RCC 7860 (cell line): Measurements from ENCODE around the gene C4orf50.
"Not testable (repeated sequence)": the region's sequence is repeated elsewhere in the genome, so short reads cannot be mapped to it uniquely, and the experiment has no call there.

ENCODE experiments used
- DNase-seq: peaks from one replicate; pipeline ENCODE4 v3.0.0-alpha.2; 2015; ENCODE audit warnings: low spot score
- FAIRE-seq: peaks from 2 replicates; lab custom pipeline; 2012; peaks lifted over from hg19 to GRCh38; lab: Jason Lieb, UNC

The C4orf50 gene

DNA sequence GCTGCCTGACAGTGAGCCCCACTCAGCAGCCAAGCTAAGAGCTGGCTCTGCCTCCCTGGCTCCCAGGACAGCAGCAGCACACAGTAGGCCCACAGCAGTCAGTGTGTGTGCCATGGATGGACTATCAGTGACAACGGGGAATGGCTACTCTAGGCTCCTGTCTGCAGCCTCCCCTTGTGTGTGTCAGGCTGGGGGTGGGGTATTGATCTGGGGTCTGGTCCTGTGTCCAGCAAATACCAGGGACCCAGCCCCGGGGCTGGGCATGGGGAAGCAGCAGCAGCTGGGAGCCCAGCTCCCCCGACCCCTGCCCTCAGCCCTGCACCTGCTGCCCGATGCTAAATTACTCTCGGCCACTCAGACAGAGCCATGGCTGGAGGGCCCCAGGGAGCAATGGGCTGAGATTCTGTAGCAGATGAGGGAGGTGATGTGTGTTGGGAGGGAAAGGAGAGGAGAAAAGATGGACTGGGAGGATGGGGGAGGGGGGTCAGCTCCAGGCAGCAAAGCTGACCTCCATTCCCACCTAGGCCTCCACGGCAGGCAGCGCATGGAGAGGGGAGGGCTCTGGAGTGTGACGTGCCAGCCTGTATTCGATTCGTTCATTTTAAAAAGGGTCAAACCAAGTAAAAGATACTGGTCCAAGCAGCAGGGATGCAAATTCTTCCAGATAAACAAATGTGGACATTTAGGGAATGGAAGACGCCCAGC, 64.0 kb downstream of the C4orf50 start:
- no peak for FAIRE-seq
- DNase-seq: no peak

DNA sequence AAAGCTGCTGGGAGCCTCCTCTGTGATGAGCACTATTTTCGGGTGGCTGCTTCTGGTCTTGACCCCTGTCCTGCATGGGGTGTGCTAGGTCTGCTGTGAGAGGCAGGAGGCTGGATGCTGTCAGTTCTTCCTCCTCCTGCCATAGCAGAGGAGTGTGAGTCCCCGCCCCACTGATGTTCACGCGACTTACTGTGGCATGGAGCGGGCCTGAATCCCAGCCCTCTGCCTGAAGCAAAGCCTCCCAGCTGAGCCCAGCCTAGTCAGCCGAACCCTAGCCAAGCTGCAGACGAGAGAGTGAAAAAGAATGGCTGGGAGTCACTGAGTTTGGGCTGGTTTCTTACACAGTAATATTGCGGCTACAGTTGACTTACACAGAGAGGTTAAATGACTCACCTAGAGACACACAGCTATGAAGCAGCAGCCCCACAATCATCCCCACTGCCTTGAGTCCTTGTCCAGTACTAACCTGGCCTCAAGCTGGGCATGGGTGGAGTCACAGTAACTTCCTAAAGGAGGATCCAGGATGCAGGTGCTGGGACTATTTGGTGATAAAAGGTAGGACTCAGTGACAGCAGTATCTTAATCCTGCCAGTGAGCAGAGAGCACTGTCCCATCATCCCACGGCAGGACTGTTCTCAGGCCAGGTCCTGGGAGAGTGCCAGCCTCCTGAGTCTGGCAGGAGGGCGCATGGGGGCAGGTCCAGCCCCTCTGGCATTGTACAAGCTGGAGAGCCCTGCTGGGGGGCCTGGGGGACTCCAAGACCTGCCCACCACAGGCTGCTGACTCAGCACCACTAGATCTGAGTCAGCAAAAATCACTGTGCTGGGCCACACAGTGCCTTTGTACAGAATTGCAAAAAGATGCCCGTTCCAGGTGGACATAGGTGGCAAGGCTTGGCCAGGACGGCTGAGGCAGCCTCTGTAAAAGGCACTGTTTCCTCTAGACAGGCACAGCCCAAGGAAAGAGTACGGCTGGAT, 65.0 kb downstream of the C4orf50 start:
- DNase-seq (no peak), FAIRE-seq (no peak)

DNA sequence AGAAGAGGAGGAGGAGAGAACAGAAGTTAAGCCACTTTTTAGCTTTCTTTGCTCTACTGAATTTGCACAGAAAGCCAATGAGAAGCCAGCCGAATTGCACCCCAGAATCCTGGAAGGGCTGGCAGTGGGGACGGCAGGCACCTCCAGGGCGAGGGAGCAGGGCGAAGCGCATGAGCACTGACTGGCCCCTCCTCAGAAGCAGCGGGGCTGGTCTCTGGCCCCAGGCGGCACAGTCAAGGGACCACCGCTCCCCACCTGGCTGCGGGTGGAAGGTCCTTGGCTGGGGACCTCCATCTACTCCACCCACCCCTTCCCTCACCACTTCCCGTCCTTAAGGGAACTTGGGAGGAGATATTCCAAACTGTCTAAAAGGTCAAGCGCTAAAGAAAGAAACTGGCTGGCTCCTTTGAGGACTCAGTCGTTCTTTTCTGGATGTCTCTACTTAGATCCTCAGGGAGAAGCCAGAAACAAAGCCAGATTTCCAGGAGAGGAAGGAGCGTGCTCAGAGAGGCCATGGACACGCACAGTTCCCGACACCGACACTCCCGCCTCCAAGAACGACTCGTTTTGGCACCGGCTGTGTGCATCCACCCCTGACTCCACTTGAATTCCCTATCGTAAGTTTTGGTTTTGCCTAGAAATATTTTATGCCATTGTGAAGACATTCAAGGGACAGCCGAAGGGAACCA, 65.8 kb downstream of the C4orf50 start:
- no peak for FAIRE-seq
- no peak for DNase-seq

DNA sequence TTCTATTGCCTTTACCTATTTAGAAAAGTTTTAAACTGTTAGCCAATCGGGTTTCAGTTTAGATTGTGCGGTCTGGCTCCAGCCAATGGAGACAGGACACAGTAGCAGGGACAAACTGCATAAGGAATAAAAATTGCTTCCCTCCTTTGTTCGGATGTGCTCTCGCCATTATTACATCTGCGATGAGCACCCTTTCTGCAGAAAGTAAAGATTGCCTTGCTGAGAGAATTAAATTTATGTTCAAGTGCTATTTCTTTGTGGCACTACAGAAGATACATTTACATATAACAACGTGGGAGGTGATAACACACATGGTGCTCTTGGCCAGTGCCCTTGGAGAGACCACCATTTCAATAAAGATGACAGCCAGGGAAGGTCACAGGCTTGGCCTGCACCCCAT, 71.6 kb downstream of the C4orf50 start:
- FAIRE-seq, DNase-seq: not testable (repeated sequence)

DNA sequence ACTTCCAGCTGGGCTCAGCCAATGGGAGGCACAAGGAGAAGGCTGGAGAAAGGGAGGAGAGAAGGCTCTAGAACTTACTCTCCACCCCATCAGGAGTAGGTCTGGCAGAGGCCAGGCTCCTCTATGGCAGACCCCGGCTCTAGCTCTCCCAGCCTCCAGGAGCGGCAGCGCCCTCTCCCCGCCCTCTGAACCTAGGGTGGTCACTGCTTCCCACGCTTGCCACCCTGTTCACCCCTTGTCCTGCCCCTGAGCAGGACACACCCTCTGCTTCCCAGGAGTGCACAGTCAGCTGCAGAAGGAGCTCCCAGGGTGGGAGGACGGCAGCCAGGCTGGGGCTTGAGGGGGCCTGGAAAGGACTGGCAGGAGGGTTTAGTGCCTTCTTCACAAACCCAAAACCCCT, 72.3 kb downstream of the C4orf50 start:
- DNase-seq: no peak
- no peak for FAIRE-seq

DNA sequence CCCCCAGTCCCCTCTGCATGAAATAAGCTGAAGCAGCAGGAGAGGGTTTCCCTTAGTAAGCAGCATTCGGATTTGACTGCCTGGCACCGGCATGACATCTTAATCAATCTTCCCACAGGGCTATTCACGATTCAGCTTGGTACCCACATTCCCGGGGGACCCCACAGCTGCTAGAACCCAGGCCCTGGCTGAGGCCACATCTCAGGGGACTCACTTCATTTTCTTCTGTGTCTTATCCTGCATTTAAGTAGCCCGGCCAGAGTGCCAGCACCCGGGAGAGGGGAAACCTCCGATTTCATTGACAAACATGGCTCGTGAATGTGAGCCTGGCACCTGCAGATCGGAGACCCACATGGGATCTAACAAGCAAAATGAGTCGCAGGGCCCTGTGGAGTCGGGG, 73.1 kb downstream of the C4orf50 start:
- no peak for FAIRE-seq
- DNase-seq: no peak

DNA sequence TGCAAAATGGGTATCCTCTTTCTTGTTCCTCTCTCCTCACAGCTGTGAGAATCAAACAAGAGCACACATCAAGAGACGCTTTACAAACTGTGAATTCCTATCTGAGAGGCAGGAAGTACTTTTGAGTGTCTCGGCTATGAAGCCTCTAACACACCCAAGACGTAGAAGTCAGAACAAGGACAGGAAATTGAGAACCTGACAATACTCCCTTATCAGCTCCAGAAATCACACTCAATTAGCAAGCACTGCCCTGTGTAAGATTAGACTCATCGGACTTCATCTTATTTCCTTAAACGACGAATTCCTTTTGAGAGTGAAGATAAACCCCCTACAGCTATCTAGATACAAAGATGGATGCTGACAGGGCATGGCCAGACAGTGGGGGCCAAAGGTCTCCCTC, 74.7 kb downstream of the C4orf50 start:
- FAIRE-seq (no peak), DNase-seq (no peak)

DNA sequence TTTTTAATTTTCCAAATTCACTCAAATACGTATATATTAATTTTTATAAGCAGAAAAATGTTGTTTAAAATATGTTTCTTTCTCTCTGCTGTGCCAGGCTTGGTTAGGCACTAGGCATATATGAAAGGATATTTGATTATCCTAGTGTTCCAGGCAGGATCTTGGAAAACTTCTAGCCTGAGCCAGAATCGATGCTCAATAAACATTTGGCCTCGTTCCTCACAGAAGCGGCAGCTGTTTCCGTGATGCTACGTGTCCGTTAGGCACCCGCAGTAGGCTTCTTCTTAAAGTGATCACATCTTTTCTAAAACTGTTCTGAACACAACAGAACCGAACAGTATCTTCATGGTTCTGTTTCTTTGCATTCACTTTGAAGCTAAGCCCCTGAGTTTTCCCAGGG, 75.3 kb downstream of the C4orf50 start:
- no peak for FAIRE-seq
- DNase-seq: no peak

DNA sequence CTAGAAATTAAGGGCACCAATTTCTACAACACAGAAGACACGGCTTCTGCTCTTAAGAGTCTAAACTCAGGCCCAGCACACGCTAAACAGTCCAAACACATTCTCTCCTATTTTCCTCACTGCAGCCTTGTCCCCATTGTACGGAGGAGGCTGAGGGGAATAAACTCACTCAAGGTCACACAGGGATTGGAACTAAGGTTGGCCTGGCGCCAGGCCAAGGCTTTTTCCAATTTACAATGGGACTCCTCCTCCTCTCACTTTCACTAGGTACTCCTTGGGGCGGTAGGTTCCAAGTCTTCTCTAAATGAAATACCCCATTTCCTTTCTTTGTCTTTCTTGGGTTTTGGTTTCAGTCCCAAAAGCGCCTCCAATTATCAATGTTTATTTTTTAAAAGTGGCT, 76.6 kb downstream of the C4orf50 start:
- FAIRE-seq: no peak
- DNase-seq: no peak

DNA sequence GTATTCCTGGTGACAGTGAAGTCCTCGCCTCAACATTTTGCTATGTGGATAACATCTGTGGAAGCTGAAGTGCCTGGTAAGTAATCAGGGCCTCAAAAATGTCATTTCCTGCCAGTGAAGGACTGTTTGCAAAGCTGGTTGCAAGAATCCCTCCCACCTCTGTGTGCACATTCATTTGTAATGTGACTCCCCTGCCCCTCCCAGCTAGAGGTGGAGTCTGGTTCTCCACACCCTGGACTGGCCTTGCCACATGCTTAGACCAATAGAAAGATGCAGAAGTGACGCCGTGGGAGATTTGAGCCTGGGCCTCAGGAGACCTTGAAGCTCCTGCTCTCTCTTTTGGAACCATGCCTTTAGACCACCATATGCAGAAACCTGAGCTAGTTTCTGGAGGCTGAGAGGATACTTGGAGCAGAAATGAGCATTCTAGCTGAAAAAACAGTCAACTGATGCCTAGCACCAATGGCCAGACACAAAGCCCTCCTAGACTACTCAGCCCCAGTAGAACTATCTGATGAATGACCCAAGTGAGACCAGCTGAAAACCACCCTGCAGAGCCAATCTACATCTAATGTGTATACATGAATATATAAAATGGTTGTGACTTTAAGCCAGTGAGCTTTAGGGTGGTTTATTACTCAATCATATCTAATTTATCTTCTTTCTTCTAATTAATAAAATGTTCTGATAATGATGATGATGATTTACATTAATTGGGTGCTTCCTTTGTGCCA, 77.6 kb downstream of the C4orf50 start:
- no peak for FAIRE-seq
- no peak for DNase-seq

DNA sequence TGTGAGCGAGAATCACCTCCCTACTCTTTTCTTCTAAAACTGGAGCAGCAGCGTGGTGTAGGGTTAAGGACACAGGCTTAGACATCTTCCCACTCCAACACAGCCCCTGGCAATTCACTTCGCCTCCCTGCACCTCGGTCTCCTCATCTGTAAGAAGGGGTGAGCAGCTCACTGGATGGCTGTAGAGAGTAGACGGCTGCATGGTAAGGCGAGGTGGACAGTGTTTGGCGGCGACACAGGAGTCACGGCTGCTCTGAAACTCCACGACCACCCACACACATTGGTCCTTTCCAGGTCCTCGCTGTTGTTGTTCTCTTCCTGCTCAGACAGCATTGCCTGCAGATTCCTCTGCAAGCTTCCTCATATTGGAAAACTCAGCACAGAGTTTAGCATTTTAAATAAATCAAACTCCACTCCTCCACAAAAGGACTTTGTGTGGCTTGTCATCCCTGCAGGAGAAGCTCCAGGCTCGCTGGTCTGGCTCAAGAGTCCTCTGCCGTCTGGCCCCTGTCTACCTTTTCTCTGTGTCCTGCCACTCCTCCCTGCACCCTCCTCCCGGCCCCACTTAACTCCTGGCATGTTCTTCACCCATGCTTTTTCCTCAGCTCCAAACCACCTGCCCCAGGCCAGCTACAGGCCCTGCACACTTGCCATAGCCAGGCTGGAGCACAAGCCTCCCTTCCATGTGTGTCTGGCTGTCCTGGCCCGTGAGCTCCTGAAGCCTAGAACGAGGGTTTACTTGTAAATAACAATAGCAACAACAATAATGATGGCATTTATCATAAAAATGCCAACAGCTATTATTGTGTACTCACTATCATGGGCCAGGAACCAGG, 84.0 kb downstream of the C4orf50 start:
- FAIRE-seq: no peak
- DNase-seq: no peak

DNA sequence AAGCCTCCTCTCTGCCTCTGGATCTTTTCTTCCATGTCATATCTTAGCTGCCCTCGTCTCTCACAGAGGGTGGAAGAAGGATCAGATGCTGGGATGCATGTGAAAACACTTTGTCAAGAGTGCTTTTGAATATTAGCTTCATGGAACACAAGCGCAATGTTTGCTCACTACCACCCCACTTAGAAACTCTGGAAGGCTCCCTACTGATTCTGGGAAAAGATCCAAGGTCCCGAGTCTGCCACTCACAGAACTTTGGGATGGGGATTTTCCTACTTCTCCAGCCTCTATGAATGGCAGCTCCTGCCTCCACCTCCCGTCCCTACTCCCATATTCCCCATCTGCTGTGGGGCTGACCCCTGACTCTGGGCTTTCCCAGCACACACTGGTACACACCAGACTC, 85.1 kb downstream of the C4orf50 start:
- FAIRE-seq: no peak
- no peak for DNase-seq

DNA sequence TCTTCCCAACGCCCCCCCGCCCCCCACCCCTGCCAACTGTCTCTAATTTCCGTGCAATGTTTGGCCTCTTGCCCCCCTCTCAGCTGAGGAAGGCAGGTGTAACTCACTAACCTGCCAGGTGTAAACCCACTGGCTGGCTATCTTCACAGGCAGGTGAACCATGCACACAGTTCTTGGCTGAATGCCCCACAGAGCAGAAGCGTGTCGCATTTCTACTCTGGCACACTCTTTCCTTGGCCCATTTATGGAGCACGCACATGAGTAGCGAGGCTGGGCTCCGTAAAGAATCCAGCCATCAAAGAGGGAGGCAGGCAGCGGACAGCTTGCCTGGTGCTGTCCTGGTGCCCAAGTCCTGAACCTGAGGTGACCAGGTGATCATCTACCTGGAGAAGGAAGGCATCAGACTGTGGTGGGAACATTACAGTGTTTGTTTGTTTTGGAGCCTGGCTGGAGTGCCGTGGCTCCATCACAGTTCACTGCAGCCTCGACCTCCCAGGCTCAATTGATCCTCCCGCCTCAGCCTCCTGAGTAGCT, 86.1 kb downstream of the C4orf50 start:
- FAIRE-seq (no peak), DNase-seq (no peak)

DNA sequence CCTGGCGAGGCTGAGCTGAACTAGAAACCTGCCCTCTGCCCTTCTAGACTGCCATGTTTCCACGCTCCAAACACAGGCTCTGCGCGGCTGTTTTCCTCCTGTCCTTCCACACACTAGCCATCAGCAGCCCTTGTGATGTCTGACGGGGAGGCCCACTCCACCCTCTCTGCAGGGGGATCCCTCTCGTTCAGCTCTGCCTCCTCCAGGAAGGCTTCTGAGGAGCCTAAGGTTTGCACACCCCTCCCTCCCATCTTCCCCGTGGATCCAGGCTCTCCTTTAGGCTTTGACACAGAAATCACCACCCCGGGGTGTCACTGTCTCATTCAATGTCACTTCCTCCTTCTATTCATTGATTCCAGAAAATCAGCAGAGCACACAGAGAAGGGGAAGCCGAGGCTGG, 86.7 kb downstream of the C4orf50 start:
- DNase-seq (no peak), FAIRE-seq (no peak)

DNA sequence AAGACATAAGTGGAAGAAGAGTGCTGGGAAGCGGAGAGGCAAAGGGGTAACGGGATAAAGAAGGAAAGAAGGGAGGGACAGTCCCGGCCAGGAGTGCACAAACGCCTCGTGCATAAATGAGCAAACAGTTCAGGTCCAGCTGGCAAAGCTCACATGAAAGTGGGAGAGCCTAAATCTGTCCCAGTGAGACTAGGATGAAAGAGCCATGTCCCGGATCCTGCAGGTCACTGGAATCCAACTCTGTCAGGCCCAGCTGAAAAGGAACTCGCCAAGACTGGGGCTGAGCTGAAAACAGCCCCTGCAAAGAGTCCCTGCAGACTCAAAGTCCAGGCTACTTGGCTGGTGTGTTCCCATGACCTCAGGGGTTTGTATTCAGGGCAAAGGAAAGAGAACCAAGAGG, 87.4 kb downstream of the C4orf50 start:
- no peak for FAIRE-seq
- no peak for DNase-seq

DNA sequence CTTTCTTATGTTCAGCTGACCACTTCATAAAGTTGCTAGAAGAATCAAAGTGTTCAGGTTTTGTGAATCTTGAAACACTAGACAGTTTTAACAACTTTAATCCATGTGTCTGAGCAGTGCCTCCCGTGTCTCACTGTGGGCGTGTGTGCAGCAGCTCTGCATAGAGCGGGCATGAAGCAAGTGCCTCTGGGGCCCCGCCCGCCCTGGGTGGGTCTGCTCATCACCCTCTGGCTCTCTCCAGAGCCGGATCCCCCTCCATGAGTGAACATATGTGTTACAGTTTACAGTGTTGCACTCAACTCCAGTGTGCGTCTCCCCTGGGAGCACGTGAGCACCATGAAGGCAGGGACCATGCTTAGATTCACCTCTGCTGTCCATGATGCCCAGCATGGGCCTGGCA, 87.8 kb downstream of the C4orf50 start:
- DNase-seq: no peak
- no peak for FAIRE-seq

DNA sequence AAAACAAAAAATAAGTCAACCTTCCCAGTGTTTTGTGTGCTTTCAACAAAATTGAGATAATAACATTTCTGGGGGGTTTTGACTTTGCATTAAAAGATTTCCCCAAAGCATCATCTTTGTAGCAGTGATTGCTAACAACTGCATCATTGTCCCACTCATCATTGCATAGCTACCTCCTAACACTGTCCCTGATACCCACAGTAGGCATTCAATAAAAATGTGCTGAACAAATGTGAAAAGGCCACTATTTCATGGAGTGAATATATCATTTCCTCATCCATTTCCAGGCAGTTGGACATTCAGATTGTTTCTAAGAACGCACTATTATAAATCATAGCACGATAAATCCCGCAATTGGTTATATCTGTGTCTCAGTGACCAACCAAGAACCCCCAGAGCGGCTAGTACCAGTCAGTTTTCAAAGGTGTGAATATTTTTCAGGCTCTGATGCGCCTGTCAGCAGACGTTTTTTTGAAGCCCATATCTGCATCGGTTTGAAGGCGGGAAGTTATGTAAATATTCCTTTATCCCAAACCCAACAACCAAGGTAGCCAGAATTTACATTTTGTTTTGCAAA, 89.3 kb downstream of the C4orf50 start:
- FAIRE-seq (no peak), DNase-seq (no peak)

DNA sequence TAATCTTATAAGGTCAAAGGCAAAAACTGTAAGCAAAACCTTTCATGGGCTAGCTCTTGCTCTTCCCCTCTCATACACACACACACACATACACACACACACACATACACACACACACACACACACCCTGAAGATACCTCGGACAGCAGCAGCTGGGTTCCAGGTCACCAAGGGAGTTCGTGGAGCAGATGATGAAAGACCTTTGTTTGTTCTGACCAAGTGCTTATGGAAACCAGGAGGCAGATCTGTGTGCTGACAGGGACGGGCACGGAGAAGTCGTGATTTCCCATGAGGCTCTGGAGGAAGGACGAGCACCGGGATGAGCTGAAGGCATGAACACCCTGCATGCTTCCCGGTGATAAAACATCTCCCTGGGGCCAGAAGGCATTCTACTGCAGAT, 90.0 kb downstream of the C4orf50 start:
- FAIRE-seq: no peak
- DNase-seq: no peak

DNA sequence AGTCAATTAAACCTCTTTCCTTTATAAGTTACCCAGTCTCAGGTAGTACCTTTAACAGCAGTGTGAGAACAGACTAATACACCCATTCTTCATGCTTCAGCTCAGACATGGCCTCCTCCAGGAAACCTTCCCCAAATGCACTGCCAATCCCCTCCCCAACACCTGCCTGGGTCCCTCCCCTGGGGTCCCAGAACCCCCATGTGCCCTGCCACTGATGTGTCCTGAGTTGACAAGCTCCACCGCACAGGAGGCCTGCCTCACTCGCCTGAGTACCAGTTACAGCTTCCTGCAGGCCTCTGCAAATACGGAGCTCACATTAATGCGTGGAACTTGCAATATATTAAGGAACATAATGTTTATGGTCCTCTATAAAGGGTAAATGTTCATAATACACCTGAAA, 90.5 kb downstream of the C4orf50 start:
- FAIRE-seq (no peak), DNase-seq (no peak)
